Umbilical cord (tissue), 2 donors: Measurements from ENCODE around the gene FAM120B. TPM values are rescaled to one million over a fixed set of nuclear protein-coding genes. Genes with fewer than 3 reads are reported as not detected.

Experiments used
- DNase-seq: peaks from one replicate; pipeline ENCODE4 v3.0.0-alpha.2; 2015; ENCODE audit warnings: low spot score
- total RNA-seq: library from RNA; depleted of rRNA; stranded (reverse); fragments of >200 nt; gene quantifications from one replicate; pipeline ENCODE4 v1.2.3, GENCODE V29; 2014; ENCODE audit warnings: low replicate concordance; ENCODE audit not compliant: insufficient read depth

FAM120B gene
- total RNA-seq, 1 donor from 2014 or later, result 25.5 TPM

GRCh38 chr6:170286934-170287265, 19.7 kb upstream of the FAM120B start:
- no peak for DNase-seq

DNA sequence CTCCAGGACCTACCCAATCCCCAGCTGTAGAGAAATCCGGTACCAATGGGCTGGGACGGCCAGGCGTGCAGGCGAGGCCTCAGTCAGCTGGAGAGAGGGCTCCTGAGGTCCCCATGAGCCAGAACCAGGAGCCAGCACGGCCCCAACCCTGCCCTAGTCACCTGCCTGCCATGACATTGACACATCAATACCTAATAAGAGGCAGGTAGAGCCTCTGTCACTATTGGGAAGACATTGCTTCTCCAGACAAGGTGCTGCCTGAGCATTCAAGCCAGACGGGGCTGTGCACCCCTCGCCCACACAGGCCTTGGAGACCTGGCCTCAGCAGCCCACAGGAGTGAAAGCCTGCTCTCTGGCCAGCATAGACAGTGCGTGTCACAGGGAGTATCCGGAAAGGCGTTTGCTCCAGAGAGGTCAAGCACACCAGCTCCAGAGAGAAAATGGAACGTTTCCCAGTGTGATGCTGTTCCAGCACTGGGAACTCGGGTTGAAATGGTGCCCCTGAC, 19.1 kb upstream of the FAM120B start:
- no peak for DNase-seq

GRCh38 chr6:170288091-170288631, 18.4 kb upstream of the FAM120B start:
- DNase-seq, result no peak

GRCh38 chr6:170288852-170289179, 17.7 kb upstream of the FAM120B start:
- DNase-seq, result no peak

GRCh38 chr6:170289180-170289931, 17.2 kb upstream of the FAM120B start:
- DNase-seq, result no peak

GRCh38 chr6:170289951-170290295, 16.6 kb upstream of the FAM120B start:
- no peak for DNase-seq

GRCh38 chr6:170290296-170291128, 16.0 kb upstream of the FAM120B start, which contains the start of gene DLL1:
TSS of gene DLL1 (minus strand) at chr6:170291078. CDS start at chr6:170290139, 939 bp downstream.
- no peak for DNase-seq

DNA sequence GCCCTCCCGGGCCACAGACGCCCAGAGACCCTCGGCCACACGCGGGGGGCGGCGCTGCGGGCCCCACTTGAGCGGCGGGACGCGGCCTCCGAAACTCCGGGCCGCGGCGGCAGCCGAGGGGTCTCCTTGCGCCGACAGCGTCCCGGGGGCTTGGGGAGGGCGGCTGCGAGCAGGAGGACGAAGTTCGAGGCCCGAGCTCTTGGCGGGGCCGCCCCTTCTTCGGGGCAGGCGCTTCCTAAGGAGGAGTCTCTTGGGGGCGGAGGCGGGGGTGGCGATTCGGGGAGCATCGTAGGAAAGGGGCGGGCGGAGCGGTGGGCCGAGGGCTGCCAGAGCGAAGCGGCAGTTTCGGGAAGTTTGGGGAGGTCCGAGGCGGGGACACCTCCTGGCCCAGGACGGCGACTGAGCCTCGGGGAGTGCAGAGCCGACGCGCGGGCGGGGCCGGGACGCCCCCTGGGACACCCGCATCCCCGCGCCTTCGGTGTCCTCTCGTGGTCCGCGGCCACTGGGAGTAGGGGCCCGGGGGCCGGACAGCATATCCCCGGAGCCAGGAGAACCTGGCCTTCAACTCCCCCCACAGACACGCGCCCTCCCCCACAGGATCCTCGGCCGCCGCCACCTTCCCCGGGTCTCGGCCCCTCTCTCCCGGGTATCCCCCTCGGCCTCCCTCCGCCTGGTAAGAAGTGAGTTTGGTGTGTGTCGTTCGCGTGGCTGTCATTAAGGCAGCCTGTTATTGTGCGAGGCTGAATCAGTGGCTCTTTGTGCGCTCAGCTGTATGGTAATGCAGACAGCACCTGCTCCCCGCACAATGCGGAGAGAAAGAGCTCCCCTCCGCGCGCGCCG, 15.1 kb upstream of the FAM120B start:
- peak; percentile 44 for DNase-seq

GRCh38 chr6:170292111-170292406, 14.5 kb upstream of the FAM120B start:
- DNase-seq, result no peak

- no peak for DNase-seq
Observed at GRCh38 chr6:170292407-170293158, 14.0 kb upstream of the FAM120B start.

GRCh38 chr6:170293341-170294231, 13.0 kb upstream of the FAM120B start:
- DNase-seq, result no peak

DNA sequence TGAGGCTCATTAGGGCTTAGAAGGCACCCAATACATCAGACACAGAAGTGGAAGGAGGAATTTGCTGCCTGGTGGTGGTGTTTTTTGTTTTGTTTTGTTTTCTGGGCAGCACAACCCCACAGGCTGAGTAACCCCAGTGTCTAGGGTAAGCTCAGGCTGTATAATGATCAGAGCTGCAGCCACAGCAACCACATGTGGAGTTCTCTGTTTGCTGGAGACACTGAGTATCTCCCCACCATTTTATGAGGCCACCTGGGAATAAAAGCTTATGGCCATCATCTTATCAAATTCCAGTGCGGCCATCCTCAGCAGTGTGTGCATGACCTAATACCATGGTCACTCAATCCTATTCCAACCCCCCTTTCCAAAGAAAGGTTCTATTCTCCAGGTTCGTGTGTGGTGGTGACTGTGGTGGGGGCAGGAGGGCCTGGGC, 12.2 kb upstream of the FAM120B start:
- DNase-seq, result no peak

GRCh38 chr6:170294813-170295509, 11.6 kb upstream of the FAM120B start:
- no peak for DNase-seq

GRCh38 chr6:170295510-170296422, 10.8 kb upstream of the FAM120B start:
- no peak for DNase-seq

DNA sequence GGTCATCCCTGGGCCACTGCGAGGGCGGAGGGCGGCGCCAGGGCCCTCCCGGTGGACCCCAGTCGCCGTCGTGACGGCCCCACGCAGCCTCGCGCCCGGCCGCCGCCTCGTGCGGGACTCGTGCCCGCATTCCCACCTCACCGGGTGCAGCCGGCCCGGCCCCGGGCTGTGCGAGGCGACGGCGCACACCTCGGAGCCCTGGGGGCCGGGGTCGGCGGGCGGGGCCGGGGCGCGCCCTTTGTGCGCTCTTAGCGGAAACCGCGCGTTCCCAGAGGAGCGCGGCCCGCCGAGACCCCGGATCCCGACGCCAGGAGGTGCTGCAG, 10.2 kb upstream of the FAM120B start:
- no peak for DNase-seq

GRCh38 chr6:170296746-170297575, 9.6 kb upstream of the FAM120B start:
- no peak for DNase-seq

DNA sequence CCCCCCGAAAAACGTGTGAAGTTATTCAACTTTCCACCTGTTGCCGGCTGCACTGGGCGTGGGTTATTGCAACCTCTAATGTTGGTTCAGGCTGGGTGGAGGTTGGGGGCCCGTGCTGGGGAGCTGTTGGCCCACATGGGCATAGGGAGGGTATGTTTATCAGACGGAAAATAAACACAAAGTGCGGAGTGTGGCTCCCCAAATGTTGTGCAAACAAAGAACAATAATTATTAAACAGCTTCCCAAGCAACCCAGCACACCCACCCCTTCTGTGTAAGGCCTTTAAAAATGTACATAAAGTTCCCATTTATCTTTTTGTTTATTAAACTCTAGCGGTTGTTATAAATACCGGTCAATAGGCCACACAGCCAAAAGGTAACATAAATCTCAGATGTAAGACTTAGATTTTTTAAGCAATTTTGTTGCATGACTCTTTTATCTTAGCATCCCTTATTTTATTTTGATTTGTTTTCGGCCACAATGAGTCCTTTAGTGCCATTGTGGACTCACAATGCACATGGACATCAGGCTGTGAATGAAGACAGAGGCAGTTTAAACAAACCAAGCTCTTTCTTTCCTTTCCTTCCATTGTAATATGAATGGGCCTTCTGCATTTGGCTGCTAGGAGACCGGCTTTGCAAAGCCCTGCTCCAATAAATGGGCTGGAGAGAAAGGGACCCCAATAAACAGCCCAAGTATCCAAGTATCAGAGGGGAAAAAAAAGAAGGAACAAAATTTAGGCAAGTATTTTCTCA, 8.8 kb upstream of the FAM120B start:
- no peak for DNase-seq
